WTC11 (cell line): ENCODE results near the gene PGM2. TPM values are rescaled to one million over a fixed set of nuclear protein-coding genes. Genes with fewer than 3 reads are reported as not detected.

Experiments
- ATAC-seq: fragments of 200-7000 bp; cut with Tn5 transposase; 2 replicates; pipeline ENCODE4 v1.10.0; 2021; ENCODE audit warnings: mild to moderate bottlenecking, moderate library complexity
- CTCF ChIA-PET: fragments of 300-600 bp; sonication (Branson Sonifier 250); formaldehyde crosslinking; loops from one replicate; lab custom pipeline; 2021; ENCODE audit warnings: antibody characterized with exemption; lab: Charles Lee
- POLR2A ChIA-PET: fragments of 350-600 bp; sonication (Branson Sonifier 250); formaldehyde crosslinking; loops from one replicate; lab custom pipeline; 2021; ENCODE audit warnings: antibody characterized with exemption; lab: Charles Lee
- DNase-seq: peaks from one replicate; pipeline ENCODE4 v3.0.0; 2021; ENCODE audit warnings: low spot score
- H3K27ac Mint-ChIP-seq: 2 replicates; pipeline ENCODE4 v1.8.0; 2021; ENCODE audit warnings: mixed read lengths
- H3K27me3 Mint-ChIP-seq: 2 replicates; pipeline ENCODE4 v1.8.0; 2021; ENCODE audit warnings: low read depth, mild to moderate bottlenecking, moderate library complexity, mixed read lengths
- H3K36me3 Mint-ChIP-seq: 2 replicates; pipeline ENCODE4 v1.8.0; 2021; ENCODE audit warnings: mixed read lengths
- H3K4me1 Mint-ChIP-seq: 2 replicates; pipeline ENCODE4 v1.8.0; 2022; ENCODE audit warnings: mixed read lengths
- H3K4me3 Mint-ChIP-seq: 2 replicates; pipeline ENCODE4 v1.8.0; 2021; ENCODE audit warnings: mild to moderate bottlenecking, moderate library complexity, mixed read lengths
- H3K9me3 Mint-ChIP-seq: 2 replicates; pipeline ENCODE4 v1.8.0; 2021; ENCODE audit warnings: mixed read lengths
- AR ChIP-seq: fragments of 250-450 bp; sonication (Bioruptor Pico); IDR thresholded peaks from 2 replicates; pipeline ENCODE4 v1.9.0; 2021; ENCODE audit warnings: mild to moderate bottlenecking
- CDX4 ChIP-seq: fragments of 250-450 bp; sonication (Bioruptor Pico); IDR thresholded peaks from 2 replicates; pipeline ENCODE4 v1.9.0; 2021; ENCODE audit warnings: moderate library complexity, mild to moderate bottlenecking, inconsistent platforms, borderline replicate concordance
- CTCF ChIP-seq: fragments of 200-600 bp; IDR thresholded peaks from 2 replicates; pipeline ENCODE4 v1.8.0; 2022; ENCODE audit warnings: antibody characterized with exemption
- E2F4 ChIP-seq: sonication (generic); formaldehyde crosslinking; IDR thresholded peaks from 2 replicates; pipeline ENCODE4 v1.8.1; 2022; ENCODE audit warnings: low read depth, mild to moderate bottlenecking, moderate library complexity, missing genetic modification reagents, borderline replicate concordance
- E2F5 ChIP-seq: sonication (generic); formaldehyde crosslinking; IDR thresholded peaks from 2 replicates; pipeline ENCODE4 v1.8.1; 2022; ENCODE audit warnings: mild to moderate bottlenecking, moderate library complexity, missing genetic modification reagents
- FOXK1 ChIP-seq: sonication (generic); formaldehyde crosslinking; IDR thresholded peaks from 2 replicates; pipeline ENCODE4 v1.8.0; 2022; ENCODE audit warnings: mild to moderate bottlenecking, moderate library complexity, missing genetic modification reagents
- HMGA2 ChIP-seq: fragments of 250-450 bp; sonication (Bioruptor Pico); IDR thresholded peaks from 2 replicates; pipeline ENCODE4 v1.4.0; 2021; ENCODE audit warnings: mild to moderate bottlenecking, moderate library complexity
- NFATC4 ChIP-seq: fragments of 250-450 bp; sonication (Bioruptor Pico); IDR thresholded peaks from 2 replicates; pipeline ENCODE4 v1.9.0; 2021; ENCODE audit warnings: mild to moderate bottlenecking
- NFE2L1 ChIP-seq: sonication (generic); formaldehyde crosslinking; IDR thresholded peaks from 2 replicates; pipeline ENCODE4 v1.8.1; 2023; ENCODE audit warnings: missing genetic modification reagents
- NR1H2 ChIP-seq: sonication (generic); formaldehyde crosslinking; IDR thresholded peaks from 2 replicates; pipeline ENCODE4 v1.9.0; 2021; ENCODE audit warnings: mild to moderate bottlenecking, moderate library complexity, missing genetic modification reagents
- PRDM15 ChIP-seq: sonication (generic); formaldehyde crosslinking; IDR thresholded peaks from 2 replicates; pipeline ENCODE4 v1.8.0; 2022; ENCODE audit warnings: missing genetic modification reagents
- SMAD4 ChIP-seq: sonication (generic); formaldehyde crosslinking; IDR thresholded peaks from 2 replicates; pipeline ENCODE4 v1.8.0; 2022; ENCODE audit warnings: mild to moderate bottlenecking, missing genetic modification reagents
- TP53 ChIP-seq: sonication (generic); formaldehyde crosslinking; IDR thresholded peaks from 2 replicates; pipeline ENCODE4 v1.8.1; 2023; ENCODE audit warnings: mild to moderate bottlenecking, missing genetic modification reagents
- ZBTB21 ChIP-seq: sonication (generic); formaldehyde crosslinking; IDR thresholded peaks from 2 replicates; pipeline ENCODE4 v1.8.1; 2023; ENCODE audit warnings: mild to moderate bottlenecking, missing genetic modification reagents, borderline replicate concordance
- ZMAT4 ChIP-seq: fragments of 250-450 bp; sonication (Bioruptor Pico); IDR thresholded peaks from 2 replicates; pipeline ENCODE4 v1.9.0; 2021; ENCODE audit warnings: mild to moderate bottlenecking
- ZNF232 ChIP-seq: sonication (generic); formaldehyde crosslinking; IDR thresholded peaks from 2 replicates; pipeline ENCODE4 v1.8.0; 2022; ENCODE audit warnings: mild to moderate bottlenecking, missing genetic modification reagents
- ZNF317 ChIP-seq: sonication (generic); formaldehyde crosslinking; IDR thresholded peaks from 2 replicates; pipeline ENCODE4 v1.8.1; 2023; ENCODE audit warnings: low read depth, mild to moderate bottlenecking, moderate library complexity, missing genetic modification reagents, borderline replicate concordance
- ZNF425 ChIP-seq: fragments of 250-450 bp; sonication (Bioruptor Pico); conservative IDR thresholded peaks from 2 replicates; pipeline ENCODE4 v1.9.0; 2021; ENCODE audit warnings: mild to moderate bottlenecking
- ZSCAN18 ChIP-seq: fragments of 250-450 bp; sonication (Bioruptor Pico); IDR thresholded peaks from 2 replicates; pipeline ENCODE4 v2.1.2; 2022; ENCODE audit warnings: mild to moderate bottlenecking, moderate library complexity
- total RNA-seq: library from RNA; stranded (reverse); gene quantifications from 3 replicates; pipeline ENCODE4 v1.2.3, GENCODE V29; 2021

PGM2 gene
- total RNA-seq, 1 experiment from 2014 or later: 31.4 TPM

GRCh38 chr4:37780444-37781130 is 45.9 kb upstream of the PGM2 start:
- H3K36me3 Mint-ChIP-seq: no peaks in the 10 kb centered on the region
- peaks cover 13% of the 10 kb centered on the region for H3K4me1 Mint-ChIP-seq
- peaks cover 4% of the 10 kb centered on the region; the same call in 1 of the 2 replicates for H3K27me3 Mint-ChIP-seq
- ChIA-PET CTCF (interaction anchor here (1.3 kb wide), 1 partner anchor 21 kb away, joined by 4 read pairs; no protein-coding TSS in a partner anchor), POLR2A (no interaction called here)
- ATAC-seq: no peak; the same call in 1 of the 2 replicates
- no peak overlapping the region for H3K27ac Mint-ChIP-seq
- no peak overlapping the region for H3K4me3 Mint-ChIP-seq
- TF ChIP-seq ZMAT4 (CRISPR knock-in tag) (no peak), HMGA2 (CRISPR knock-in tag) (no peak), NR1H2 (CRISPR knock-in tag) (no peak), E2F5 (no peak), E2F4 (no peak), TP53 (CRISPR knock-in tag) (no peak)
- DNase-seq: no peak
- peaks cover 13% of the 10 kb centered on the region for H3K9me3 Mint-ChIP-seq

GRCh38 chr4:37781131-37781455 is 45.4 kb upstream of the PGM2 start:
- Mint-ChIP-seq H3K4me3 (no peak overlapping the region), H3K27ac (no peak overlapping the region), H3K9me3 (peaks cover 18% of the 10 kb centered on the region), H3K4me1 (peaks cover 13% of the 10 kb centered on the region), H3K27me3 (peaks cover 4% of the 10 kb centered on the region; the same call in 1 of the 2 replicates), H3K36me3 (no peaks in the 10 kb centered on the region)
- ATAC-seq: no peak
- no peak for DNase-seq
- CTCF ChIA-PET: interaction anchor here (1.3 kb wide), 1 partner anchor 21 kb away, joined by 4 read pairs; no protein-coding TSS in a partner anchor
- POLR2A ChIA-PET: no interaction called here
- TF ChIP-seq ZSCAN18 (CRISPR knock-in tag) (no peak), ZNF425 (CRISPR knock-in tag) (no peak), NFATC4 (CRISPR knock-in tag) (no peak), SMAD4 (CRISPR knock-in tag) (no peak), ZBTB21 (CRISPR knock-in tag) (no peak), FOXK1 (no peak), CDX4 (CRISPR knock-in tag) (no peak), NFE2L1 (CRISPR knock-in tag) (no peak), PRDM15 (CRISPR knock-in tag) (no peak), CTCF (no peak), ZNF317 (CRISPR knock-in tag) (no peak), ZNF232 (CRISPR knock-in tag) (no peak), AR (CRISPR knock-in tag) (no peak)
